ENCODE results near the gene SBF2. TPM values are rescaled to one million over a fixed set of nuclear protein-coding genes. Genes with fewer than 3 reads are reported as not detected.
A peak's percentile ranks its signal among the peaks of the same experiment; 100 is the strongest.

The SBF2 gene
- polyA plus RNA-seq, 1 donor (not counting 4 experiments of a cell fraction or from before 2014, with no cell fraction given), result 24.5 TPM

DNA sequence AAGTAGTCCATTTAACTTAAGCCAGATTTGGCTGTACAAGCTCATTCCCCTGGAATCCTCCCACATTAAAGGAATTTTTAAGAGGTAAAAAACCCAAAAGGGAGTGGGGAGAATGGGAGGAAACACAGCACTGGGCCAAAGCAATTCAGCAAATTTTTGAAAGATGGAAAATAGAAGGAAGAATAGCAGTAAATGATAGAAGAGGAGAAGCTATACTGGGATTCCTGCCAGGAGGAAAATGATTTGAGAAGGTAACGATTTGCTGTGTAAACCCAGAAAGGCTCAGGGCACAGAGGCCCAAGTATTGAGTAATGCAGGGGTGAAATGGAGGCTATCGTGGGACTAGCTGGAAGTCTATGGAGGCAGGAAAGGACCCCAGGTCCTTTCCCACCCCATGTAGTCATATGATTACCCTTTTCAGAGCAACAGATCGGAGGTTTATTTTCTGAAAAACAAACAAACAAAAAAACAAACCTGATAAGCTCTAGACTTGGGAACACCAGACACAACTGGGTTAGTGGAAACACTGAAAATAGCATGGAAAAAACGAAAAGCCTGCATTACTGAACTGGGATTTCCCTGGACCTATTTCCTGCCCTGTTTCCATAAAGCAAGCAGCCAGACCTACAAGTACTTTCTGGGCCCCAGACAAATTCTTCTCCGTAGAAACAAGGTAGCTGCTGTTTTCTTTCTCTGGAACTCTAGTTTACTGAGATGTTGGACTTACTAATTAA is 490.2 kb downstream of the SBF2 start:
- H3K9me1 ChIP-seq (ENCODE audit: control insufficient read depth, extremely low read depth, insufficient read depth, low read length), result no peaks in the 10 kb centered on the region
- no peaks in the 10 kb centered on the region for H3K79me2 ChIP-seq (ENCODE audit: control insufficient read depth, insufficient read depth, low read length)
- H3K4me1 ChIP-seq (ENCODE audit: control insufficient read depth, extremely low read depth, insufficient read depth, low read length), result peaks cover 28% of the 10 kb centered on the region
- H3K9ac ChIP-seq (ENCODE audit: control insufficient read depth, extremely low read depth, insufficient read depth, low read length), result no peak overlapping the region
- TF ChIP-seq, protein P1, sequence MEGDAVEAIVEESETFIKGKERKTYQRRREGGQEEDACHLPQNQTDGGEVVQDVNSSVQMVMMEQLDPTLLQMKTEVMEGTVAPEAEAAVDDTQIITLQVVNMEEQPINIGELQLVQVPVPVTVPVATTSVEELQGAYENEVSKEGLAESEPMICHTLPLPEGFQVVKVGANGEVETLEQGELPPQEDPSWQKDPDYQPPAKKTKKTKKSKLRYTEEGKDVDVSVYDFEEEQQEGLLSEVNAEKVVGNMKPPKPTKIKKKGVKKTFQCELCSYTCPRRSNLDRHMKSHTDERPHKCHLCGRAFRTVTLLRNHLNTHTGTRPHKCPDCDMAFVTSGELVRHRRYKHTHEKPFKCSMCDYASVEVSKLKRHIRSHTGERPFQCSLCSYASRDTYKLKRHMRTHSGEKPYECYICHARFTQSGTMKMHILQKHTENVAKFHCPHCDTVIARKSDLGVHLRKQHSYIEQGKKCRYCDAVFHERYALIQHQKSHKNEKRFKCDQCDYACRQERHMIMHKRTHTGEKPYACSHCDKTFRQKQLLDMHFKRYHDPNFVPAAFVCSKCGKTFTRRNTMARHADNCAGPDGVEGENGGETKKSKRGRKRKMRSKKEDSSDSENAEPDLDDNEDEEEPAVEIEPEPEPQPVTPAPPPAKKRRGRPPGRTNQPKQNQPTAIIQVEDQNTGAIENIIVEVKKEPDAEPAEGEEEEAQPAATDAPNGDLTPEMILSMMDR (optimal IDR thresholded peaks at IDR 0.05 in 1 of 3, IDR thresholded peaks at IDR 0.05 in 1 of 3, conservative IDR thresholded peaks at IDR 0.05 in 1 of 3; ENCODE audit: extremely low read depth in 1 of 3, insufficient read depth in 2 of 3, low read length in 3 of 3), result no peak
- no peak for TF ChIP-seq EZH2 (IDR thresholded peaks at IDR 0.05; ENCODE audit: low read length)
- no peaks in the 10 kb centered on the region for H3K9me3 ChIP-seq (ENCODE audit: control insufficient read depth, low read depth, low read length)
- H3K27ac ChIP-seq (ENCODE audit: control insufficient read depth, insufficient read depth, low read length), result peak overlapping the region; percentile 94
- no peak overlapping the region for H2AFZ ChIP-seq (ENCODE audit: control insufficient read depth, low read length)
- peaks cover 6 to 8% of the 10 kb centered on the region in 2 experiments for H3K36me3 ChIP-seq (ENCODE audit: control insufficient read depth in 2 of 2, extremely low read depth in 1 of 2, insufficient read depth in 2 of 2, low read length in 2 of 2)
- H3K27me3 ChIP-seq (ENCODE audit: control insufficient read depth, extremely low read depth, insufficient read depth, low read length), result no peaks in the 10 kb centered on the region
- dilution Hi-C loops (cut with MboI; ENCODE audit: extremely low pct_ligation_motif_present, low sequenced_read_pairs), result no loop called here
- DNase-seq (ENCODE audit: low read depth, low spot score), result no peak
- no peaks in the 10 kb centered on the region for H4K20me1 ChIP-seq (ENCODE audit: control insufficient read depth, extremely low read depth, insufficient read depth, low read length)
- no peak for FAIRE-seq
- H3K4me2 ChIP-seq (ENCODE audit: control insufficient read depth, extremely low read depth, insufficient read depth, low read depth, low read length), result no peak overlapping the region
- H3K4me3 ChIP-seq (ENCODE audit: control insufficient read depth in 2 of 3, extremely low read depth in 1 of 3, insufficient read depth in 2 of 3, low read depth in 1 of 3, low read length in 3 of 3), result no peak overlapping the region

DNA sequence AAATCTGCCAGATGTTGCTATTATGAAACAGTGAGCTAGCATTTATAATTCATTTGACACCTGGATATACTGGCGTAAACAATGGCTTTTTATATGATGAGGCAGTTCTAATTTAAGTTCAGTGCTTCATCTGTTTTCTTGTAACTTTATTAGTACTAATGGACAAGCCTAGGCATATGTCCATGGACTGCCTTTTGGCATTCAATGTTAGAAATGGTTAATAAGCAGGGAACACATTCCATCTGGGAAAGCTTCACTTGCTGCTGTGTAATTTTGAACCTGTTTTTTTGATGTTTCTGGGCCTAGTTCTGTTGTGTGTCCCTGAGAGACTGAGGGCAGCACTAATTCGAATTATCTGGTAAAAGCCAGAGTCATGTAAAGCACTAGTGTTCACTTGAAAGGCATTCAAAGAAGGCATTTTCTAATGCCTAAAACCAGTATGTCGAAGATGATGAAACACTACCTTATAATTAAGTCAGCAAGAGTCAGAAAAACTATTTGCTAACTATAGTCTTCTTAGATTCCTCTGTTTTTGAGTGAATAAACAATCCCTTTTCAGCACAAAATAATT is 491.6 kb downstream of the SBF2 start:
- H3K9ac ChIP-seq (ENCODE audit: control insufficient read depth, extremely low read depth, insufficient read depth, low read length), result peak overlapping the region; percentile 68
- H3K4me1 ChIP-seq (ENCODE audit: control insufficient read depth, extremely low read depth, insufficient read depth, low read length), result peaks cover 26% of the 10 kb centered on the region
- no peaks in the 10 kb centered on the region for H3K9me1 ChIP-seq (ENCODE audit: control insufficient read depth, extremely low read depth, insufficient read depth, low read length)
- TF ChIP-seq EZH2 (IDR thresholded peaks at IDR 0.05; ENCODE audit: low read length), result no peak
- TF ChIP-seq, protein P1 (optimal IDR thresholded peaks at IDR 0.05 in 1 of 3, IDR thresholded peaks at IDR 0.05 in 1 of 3, conservative IDR thresholded peaks at IDR 0.05 in 1 of 3; ENCODE audit: extremely low read depth in 1 of 3, insufficient read depth in 2 of 3, low read length in 3 of 3), result no peak
- no peaks in the 10 kb centered on the region for H3K9me3 ChIP-seq (ENCODE audit: control insufficient read depth, low read depth, low read length)
- peak; percentile 30 for DNase-seq (ENCODE audit: low read depth, low spot score)
- H2AFZ ChIP-seq (ENCODE audit: control insufficient read depth, low read length), result peak overlapping the region; percentile 75
- peak overlapping the region; percentile 94 for H3K27ac ChIP-seq (ENCODE audit: control insufficient read depth, insufficient read depth, low read length)
- FAIRE-seq, result peak; percentile 78
- no peaks in the 10 kb centered on the region for H3K27me3 ChIP-seq (ENCODE audit: control insufficient read depth, extremely low read depth, insufficient read depth, low read length)
- peaks cover 2 to 4% of the 10 kb centered on the region in 2 experiments for H3K36me3 ChIP-seq (ENCODE audit: control insufficient read depth in 2 of 2, extremely low read depth in 1 of 2, insufficient read depth in 2 of 2, low read length in 2 of 2)
- dilution Hi-C loops (cut with MboI; ENCODE audit: extremely low pct_ligation_motif_present, low sequenced_read_pairs), result no loop called here
- H3K79me2 ChIP-seq (ENCODE audit: control insufficient read depth, insufficient read depth, low read length), result no peaks in the 10 kb centered on the region
- peak overlapping the region; percentile 67 for H3K4me2 ChIP-seq (ENCODE audit: control insufficient read depth, extremely low read depth, insufficient read depth, low read depth, low read length)
- H4K20me1 ChIP-seq (ENCODE audit: control insufficient read depth, extremely low read depth, insufficient read depth, low read length), result no peaks in the 10 kb centered on the region
- no peak overlapping the region for H3K4me3 ChIP-seq (ENCODE audit: control insufficient read depth in 2 of 3, extremely low read depth in 1 of 3, insufficient read depth in 2 of 3, low read depth in 1 of 3, low read length in 3 of 3)

Data from keratinocyte (primary cell).